ENCODE data around the gene ERO1B.

- TF ChIP-seq, protein P1, sequence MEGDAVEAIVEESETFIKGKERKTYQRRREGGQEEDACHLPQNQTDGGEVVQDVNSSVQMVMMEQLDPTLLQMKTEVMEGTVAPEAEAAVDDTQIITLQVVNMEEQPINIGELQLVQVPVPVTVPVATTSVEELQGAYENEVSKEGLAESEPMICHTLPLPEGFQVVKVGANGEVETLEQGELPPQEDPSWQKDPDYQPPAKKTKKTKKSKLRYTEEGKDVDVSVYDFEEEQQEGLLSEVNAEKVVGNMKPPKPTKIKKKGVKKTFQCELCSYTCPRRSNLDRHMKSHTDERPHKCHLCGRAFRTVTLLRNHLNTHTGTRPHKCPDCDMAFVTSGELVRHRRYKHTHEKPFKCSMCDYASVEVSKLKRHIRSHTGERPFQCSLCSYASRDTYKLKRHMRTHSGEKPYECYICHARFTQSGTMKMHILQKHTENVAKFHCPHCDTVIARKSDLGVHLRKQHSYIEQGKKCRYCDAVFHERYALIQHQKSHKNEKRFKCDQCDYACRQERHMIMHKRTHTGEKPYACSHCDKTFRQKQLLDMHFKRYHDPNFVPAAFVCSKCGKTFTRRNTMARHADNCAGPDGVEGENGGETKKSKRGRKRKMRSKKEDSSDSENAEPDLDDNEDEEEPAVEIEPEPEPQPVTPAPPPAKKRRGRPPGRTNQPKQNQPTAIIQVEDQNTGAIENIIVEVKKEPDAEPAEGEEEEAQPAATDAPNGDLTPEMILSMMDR (conservative IDR thresholded peaks at IDR 0.05 in 1 of 2, IDR thresholded peaks at IDR 0.05 in 1 of 2; ENCODE audit: low read depth in 1 of 2, low read length in 2 of 2): no peak
- TF ChIP-seq EZH2 (IDR thresholded peaks at IDR 0.05; ENCODE audit: low read length, missing control alignments): no peak
Measured at GRCh38 chr1:236185687-236186086, 96.1 kb downstream of the ERO1B start.

Data from fibroblast of lung (primary cell).